HG02973 (cell line): Measurements from ENCODE around the gene KCNK4.

Source experiments
- ATAC-seq: cut with Tn5 transposase; IDR thresholded peaks from one replicate; pipeline ENCODE4 v1.9.1; 2021; ENCODE audit warnings: moderate library complexity; ENCODE audit not compliant: unreplicated experiment

KCNK4 gene

DNA sequence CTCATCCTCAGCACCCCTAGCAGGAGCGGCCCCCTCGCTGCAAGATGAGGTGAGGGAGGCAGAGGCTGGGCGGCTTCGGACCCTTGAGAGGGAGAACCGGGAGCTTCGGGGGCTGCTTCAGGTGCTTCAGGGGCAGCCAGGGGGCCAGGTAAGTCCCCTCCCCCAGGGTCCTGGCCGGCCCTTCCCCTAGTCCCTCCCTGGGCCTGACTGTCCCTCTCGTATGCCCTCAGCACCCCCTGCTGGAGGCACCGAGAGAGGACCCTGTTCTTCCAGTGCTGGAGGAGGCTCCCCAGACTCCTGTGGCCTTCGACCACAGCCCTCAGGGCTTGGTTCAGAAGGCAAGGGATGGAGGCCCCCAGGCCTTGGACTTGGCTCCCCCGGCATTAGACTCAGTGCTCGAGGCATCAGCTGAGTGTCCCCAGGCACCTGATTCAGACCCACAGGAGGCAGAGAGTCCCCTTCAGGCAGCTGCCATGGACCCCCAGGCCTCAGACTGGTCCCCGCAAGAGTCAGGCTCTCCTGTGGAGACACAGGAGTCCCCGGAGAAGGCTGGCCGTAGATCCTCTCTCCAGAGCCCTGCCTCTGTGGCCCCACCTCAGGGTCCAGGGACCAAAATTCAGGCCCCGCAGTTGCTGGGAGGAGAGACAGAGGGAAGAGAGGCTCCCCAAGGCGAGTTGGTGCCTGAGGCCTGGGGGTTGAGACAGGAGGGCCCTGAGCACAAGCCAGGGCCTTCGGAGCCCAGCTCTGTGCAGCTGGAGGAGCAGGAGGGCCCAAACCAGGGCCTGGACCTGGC lies 52.9 kb downstream of the KCNK4 start:
- ATAC-seq: no peak

- ATAC-seq: no peak
Measured at GRCh38 chr11:64344787-64345186, 53.7 kb downstream of the KCNK4 start.

DNA sequence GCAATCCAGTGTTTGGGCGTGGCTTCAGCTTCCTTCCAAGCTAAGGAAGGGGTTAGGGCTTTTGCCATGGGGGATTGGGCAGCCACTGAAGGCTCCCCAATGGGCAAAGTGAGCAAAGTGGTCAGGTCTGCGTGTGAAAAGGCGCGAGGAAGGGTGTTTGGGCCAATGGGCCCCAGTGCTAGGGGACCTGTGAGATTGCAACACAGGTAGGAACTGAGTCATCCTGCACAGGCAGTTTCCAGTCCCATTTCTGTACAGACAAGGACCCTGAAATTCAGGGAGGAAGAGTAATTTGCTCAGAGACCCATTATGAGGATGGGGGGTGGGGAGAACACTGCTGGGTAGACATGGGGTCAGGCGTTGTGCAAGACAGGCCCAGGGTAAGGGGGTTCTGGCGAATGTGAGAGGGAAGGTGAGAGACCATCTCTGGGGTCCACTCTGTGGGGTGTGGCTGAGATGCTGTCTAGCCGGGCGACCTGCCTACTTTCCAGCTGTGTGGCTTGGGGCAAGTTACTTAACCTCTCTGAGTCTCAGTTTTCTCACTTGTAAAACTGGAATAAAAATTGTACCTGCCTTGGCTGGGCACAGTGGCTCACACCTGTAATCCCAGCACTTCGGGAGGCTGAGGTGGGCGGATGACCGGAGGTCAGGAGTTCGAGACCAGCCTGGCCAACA lies 56.2 kb downstream of the KCNK4 start:
- ATAC-seq: no peak

DNA sequence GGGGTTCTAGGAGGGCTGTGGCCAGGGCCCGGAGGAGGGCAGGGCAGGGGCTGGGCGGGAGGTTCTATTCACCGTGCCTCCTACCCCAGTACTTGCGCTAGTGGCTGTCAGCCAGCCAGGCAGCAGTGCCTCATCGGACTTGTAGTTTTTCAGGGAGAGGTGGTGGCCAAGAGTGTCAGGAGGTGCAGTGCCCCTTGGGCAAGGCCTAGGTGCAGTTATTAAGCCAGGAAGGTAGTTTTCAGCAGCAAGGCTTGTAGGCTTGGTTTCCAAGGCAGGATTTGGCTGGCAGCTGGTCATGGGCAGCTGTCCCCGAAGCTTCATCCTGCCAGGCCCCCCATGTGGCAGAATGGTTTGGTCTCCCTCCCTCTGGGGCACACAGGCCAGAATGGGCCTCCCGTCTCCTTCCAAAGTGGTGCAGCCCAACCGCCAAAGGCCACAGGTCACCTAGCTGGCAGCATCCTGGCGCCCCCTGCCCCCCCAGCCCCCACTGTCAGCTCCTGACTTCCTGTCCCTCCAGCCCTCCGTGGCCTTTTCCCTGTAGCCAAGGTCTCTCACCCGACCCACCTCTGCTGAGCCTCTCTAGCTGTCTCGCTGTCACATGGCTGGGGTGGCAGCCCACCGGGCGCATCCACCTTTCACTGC lies 57.4 kb downstream of the KCNK4 start:
- no peak for ATAC-seq

GRCh38 chr11:64349025-64349387 lies 57.9 kb downstream of the KCNK4 start:
- no peak for ATAC-seq

DNA sequence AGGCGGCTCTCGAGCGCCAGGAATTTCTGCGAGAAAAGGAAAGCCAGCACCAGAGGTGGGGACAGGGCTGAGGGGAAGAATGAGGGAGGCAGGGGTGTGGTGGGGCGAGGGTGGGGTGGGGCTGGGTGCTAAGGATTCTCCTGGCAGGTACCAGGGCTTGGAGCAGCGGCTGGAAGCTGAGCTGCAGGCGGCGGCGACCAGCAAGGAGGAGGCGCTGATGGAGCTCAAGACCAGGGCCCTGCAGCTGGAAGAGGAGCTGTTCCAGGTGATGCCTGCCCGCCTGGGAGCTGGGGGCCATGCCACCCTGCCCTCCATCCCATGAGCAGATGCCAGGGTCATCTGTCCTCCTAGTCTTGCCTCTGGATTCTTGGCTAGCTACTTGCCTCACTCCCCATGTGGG lies 58.3 kb downstream of the KCNK4 start:
- ATAC-seq: no peak
